Measurements from ENCODE around the gene FANCD2.

DNA sequence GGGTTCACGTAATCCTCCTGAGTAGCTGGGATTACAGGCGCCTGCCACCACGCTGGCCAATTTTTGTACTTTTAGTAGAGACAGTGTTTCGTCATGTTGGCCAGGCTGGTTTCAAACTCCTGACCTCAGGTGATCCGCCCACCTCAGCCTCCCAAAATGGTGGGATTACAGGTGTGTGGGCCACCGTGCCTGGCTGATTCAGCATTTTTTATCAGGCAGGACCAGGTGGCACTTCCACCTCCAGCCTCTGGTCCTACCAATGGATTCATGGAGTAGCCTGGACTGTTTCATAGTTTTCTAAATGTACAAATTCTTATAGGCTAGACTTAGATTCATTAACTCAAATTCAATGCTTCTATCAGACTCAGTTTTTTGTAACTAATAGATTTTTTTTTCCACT is 124.8 kb downstream of the FANCD2 start:
- TF ChIP-seq EZH2 (IDR thresholded peaks at IDR 0.05) = no peak
- no peak for TF ChIP-seq POLR2AphosphoS5 (IDR thresholded peaks at IDR 0.05; ENCODE audit: borderline replicate concordance, low read depth, low read length)
- TF ChIP-seq FOXP2 (optimal IDR thresholded peaks at IDR 0.05; ENCODE audit: control extremely low read depth, extremely low read length, insufficient read depth) = no peak

Data from SK-N-MC (cell line).